ENCODE measurements around the gene LCMT2. TPM values are rescaled to one million over a fixed set of nuclear protein-coding genes. Genes with fewer than 3 reads are reported as not detected.

The LCMT2 gene
- total RNA-seq, 2 donors from 2014 or later: 5.3 to 7.7 TPM

DNA sequence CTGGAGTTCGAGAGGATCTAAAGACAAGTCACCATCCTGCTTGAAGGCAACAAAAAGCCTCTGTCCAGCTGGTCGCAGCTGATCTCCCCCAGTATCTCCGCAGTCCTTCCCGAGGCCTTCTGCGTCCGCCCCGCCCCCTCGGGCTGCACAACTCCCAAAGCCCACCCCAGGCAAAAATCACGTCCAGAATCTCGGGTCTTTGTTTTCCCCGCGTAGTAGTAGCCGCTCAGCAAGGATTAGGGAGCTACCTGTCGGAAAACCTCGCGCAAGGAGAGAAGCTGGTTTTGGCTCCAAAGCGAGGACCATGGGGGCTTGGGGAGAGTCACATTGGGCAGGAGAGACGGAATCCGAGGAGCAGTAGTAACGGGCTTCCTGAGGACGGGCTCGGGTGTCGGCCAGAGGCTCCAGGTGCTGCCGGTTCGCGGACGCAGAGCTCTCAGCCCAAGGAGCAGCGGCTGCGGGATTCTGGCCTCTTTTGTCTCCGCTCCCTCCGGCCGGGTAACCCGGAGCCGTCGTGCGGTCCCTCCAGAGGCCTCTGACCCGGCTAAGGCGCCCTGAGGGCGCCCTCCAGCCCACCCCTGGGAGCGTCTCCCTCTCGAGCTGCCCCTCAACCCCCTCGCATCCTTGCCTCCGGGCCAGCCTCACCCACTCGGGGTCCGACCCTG is 40.1 kb upstream of the LCMT2 start:
- Histone ChIP-seq H3K4me1 (ENCODE audit: control insufficient read depth in 1 of 2, low read depth in 2 of 2) (peaks cover 14 to 39% of the 10 kb centered on the region in 2 donors), H3K36me3 (peaks cover 4% of the 10 kb centered on the region), H3K4me3 (peak overlapping the region; percentile 87), H3K27ac (peak overlapping the region; percentile 16 to 37), H3K27me3 (replicated peaks; ENCODE audit: insufficient read depth) (no peaks in the 10 kb centered on the region), H3K9me3 (no peaks in the 10 kb centered on the region)
- TF ChIP-seq, protein P1, sequence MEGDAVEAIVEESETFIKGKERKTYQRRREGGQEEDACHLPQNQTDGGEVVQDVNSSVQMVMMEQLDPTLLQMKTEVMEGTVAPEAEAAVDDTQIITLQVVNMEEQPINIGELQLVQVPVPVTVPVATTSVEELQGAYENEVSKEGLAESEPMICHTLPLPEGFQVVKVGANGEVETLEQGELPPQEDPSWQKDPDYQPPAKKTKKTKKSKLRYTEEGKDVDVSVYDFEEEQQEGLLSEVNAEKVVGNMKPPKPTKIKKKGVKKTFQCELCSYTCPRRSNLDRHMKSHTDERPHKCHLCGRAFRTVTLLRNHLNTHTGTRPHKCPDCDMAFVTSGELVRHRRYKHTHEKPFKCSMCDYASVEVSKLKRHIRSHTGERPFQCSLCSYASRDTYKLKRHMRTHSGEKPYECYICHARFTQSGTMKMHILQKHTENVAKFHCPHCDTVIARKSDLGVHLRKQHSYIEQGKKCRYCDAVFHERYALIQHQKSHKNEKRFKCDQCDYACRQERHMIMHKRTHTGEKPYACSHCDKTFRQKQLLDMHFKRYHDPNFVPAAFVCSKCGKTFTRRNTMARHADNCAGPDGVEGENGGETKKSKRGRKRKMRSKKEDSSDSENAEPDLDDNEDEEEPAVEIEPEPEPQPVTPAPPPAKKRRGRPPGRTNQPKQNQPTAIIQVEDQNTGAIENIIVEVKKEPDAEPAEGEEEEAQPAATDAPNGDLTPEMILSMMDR (IDR thresholded peaks at IDR 0.05): no peak
- DNase-seq (ENCODE audit: low spot score): no peak
- ATAC-seq (ENCODE audit: insufficient number of reproducible peaks, low FRiP score, low read depth): peak; percentile 61

DNA sequence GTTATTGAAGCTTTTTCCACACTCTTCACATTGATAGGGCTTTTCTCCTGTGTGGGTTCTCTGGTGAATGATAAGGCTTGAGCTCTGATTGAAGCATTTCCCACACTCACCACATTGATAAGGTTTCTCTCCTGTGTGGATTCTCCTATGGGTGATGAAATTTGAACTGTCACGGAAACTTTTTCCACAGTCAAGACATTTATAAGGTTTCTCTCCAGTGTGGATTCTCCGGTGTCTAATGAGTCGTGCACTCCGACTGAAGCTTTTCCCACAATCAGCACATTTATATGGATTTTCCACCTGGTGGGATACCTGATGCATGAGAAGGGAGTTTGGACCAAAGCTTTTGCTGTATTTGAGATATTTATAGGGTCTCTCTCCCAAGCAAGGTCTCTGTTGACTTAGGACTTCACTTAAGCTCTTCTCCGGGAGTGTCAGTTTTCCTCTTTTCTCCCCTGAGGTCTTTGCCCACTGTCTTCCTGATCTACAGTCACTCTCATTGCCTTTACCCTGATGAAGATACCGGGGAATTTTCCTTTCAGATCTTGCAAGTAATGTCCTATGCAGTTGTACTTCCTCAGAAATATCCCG is 31.0 kb upstream of the LCMT2 start:
- Histone ChIP-seq H3K9me3 (peaks cover 39% of the 10 kb centered on the region), H3K27me3 (replicated peaks; ENCODE audit: insufficient read depth) (no peaks in the 10 kb centered on the region), H3K4me3 (no peak overlapping the region), H3K36me3 (peaks cover 58% of the 10 kb centered on the region), H3K4me1 (ENCODE audit: control insufficient read depth in 1 of 2, low read depth in 2 of 2) (no peaks in the 10 kb centered on the region), H3K27ac (no peak overlapping the region)
- TF ChIP-seq, protein P1 (IDR thresholded peaks at IDR 0.05): no peak
- ATAC-seq (ENCODE audit: insufficient number of reproducible peaks, low FRiP score, low read depth): no peak
- DNase-seq (ENCODE audit: low spot score): no peak

DNA sequence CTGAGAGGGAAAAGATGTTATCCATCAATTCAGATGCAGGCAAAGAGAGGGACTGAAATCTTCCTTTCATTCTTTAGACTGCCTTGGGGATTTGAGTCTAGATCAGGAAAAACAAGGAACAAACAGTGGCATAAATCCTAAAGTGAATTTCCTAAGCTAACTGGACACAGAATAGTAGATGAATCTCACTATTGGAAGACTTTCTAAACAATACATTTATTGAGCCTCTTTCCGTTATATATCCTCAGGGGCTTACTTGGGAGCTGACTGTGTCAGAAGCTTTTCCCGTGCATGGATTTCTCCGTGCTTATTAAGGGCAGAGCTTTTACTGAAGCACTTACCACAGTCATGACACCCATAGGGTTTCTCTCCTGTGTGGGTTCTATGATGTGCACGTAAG is 30.4 kb upstream of the LCMT2 start:
- DNase-seq (ENCODE audit: low spot score) (no peak), ATAC-seq (ENCODE audit: insufficient number of reproducible peaks, low FRiP score, low read depth) (no peak)
- H3K9me3 ChIP-seq: peaks cover 39% of the 10 kb centered on the region
- H3K27me3 ChIP-seq (replicated peaks; ENCODE audit: insufficient read depth): no peaks in the 10 kb centered on the region
- H3K36me3 ChIP-seq: peaks cover 58% of the 10 kb centered on the region
- no peak overlapping the region for H3K27ac ChIP-seq
- TF ChIP-seq, protein P1 (IDR thresholded peaks at IDR 0.05): no peak
- no peaks in the 10 kb centered on the region for H3K4me1 ChIP-seq (ENCODE audit: control insufficient read depth in 1 of 2, low read depth in 2 of 2)
- no peak overlapping the region for H3K4me3 ChIP-seq

DNA sequence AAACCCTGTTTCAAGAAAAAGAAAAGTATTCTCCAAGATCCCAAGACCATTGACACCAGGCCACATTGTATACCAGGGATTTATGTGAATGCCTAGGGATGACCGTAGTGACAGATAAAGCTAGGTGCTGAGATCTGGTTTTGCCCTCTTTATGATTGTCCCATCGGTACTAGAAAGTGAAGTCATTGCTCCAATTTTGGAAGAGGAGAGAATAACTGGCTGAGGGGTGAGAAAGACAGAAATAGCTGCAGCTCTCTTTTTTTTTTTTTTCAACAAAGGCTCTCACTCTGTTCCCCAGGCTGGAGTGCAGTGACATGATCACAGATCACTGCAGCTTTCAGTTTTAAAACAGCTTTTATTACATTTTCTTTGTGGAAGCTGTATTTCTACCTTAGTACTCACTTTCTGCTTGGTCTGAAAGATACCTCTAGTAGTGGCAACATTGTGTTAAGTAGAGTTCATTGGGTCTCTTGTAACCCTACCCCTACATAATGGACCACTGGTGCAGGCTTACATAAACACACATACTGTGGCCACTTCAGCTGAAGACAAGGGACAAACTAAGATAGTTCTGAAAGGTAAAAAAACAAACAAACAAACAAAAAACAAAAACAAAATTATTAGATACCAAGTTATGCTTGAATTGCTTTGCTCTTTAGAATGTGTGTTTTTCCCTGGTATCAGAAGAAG is 22.5 kb upstream of the LCMT2 start:
- H3K27me3 ChIP-seq (replicated peaks; ENCODE audit: insufficient read depth): no peaks in the 10 kb centered on the region
- H3K27ac ChIP-seq: peak overlapping the region in 1 of 2 donors; percentile 46
- H3K9me3 ChIP-seq: no peaks in the 10 kb centered on the region
- peaks cover 0 to 6% of the 10 kb centered on the region in 2 donors for H3K4me1 ChIP-seq (ENCODE audit: control insufficient read depth in 1 of 2, low read depth in 2 of 2)
- ATAC-seq (ENCODE audit: insufficient number of reproducible peaks, low FRiP score, low read depth) (no peak), DNase-seq (ENCODE audit: low spot score) (no peak)
- H3K36me3 ChIP-seq: no peaks in the 10 kb centered on the region
- TF ChIP-seq, protein P1 (IDR thresholded peaks at IDR 0.05): no peak
- no peak overlapping the region for H3K4me3 ChIP-seq

DNA sequence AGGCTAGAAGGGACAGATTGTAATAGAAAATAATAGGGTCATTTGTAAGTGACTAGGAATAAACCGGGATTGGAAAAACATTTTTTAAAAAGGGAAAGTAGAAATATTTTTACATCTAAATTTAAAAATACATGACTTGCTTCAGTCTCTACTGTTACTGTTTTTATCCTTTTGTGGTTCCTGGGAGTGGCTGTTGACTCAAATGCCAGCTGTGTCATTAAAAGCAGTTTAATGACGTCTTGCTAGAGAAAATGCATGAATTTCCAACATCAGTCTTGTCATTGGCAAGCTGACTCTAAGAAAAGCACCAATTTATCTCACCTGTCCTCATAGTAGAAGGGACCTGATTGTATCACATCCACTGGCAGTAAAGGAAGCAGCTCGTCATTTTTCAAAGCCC is 16.7 kb upstream of the LCMT2 start:
- no peaks in the 10 kb centered on the region for H3K9me3 ChIP-seq
- H3K27ac ChIP-seq: no peak overlapping the region
- DNase-seq (ENCODE audit: low spot score) (no peak), ATAC-seq (ENCODE audit: insufficient number of reproducible peaks, low FRiP score, low read depth) (no peak)
- H3K36me3 ChIP-seq: no peaks in the 10 kb centered on the region
- no peaks in the 10 kb centered on the region for H3K27me3 ChIP-seq (replicated peaks; ENCODE audit: insufficient read depth)
- no peak overlapping the region for H3K4me3 ChIP-seq
- no peaks in the 10 kb centered on the region for H3K4me1 ChIP-seq (ENCODE audit: control insufficient read depth in 1 of 2, low read depth in 2 of 2)
- TF ChIP-seq, protein P1 (IDR thresholded peaks at IDR 0.05): no peak

Data from thoracic aorta (tissue), 2 donors.